Uterus (tissue), 4 donors: ENCODE measurements around the gene ST7. TPM values are rescaled to one million over a fixed set of nuclear protein-coding genes. Genes with fewer than 3 reads are reported as not detected.

ENCODE experiments used
- DNase-seq, 2 donors: peaks; one replicate each; pipeline ENCODE4 v3.0.0-alpha.2; 2019 to 2020
- H3K27ac ChIP-seq, 2 donors: fragments of 200-600 bp; sonication (generic); 1 replicate in 1 of 2; 2 replicates in 1 of 2; pipeline ENCODE4 v1.5.1; 2016 to 2018
- H3K27me3 ChIP-seq, 2 donors: fragments of 200-600 bp; sonication (generic); one replicate each; pipeline ENCODE4 v1.5.1; 2018 to 2019; ENCODE audit warnings: control low read depth in 1 of 2
- H3K36me3 ChIP-seq, 2 donors: fragments of 200-600 bp; sonication (generic); one replicate each; pipeline ENCODE4 v1.5.1; 2019; ENCODE audit warnings: control low read depth in 1 of 2
- H3K4me1 ChIP-seq, 2 donors: fragments of 200-600 bp; sonication (generic); one replicate each; pipeline ENCODE4 v1.5.1; 2018 to 2019; ENCODE audit warnings: control low read depth in 1 of 2
- H3K4me3 ChIP-seq, 2 donors: fragments of 200-600 bp; sonication (generic); 1 replicate in 1 of 2; 2 replicates in 1 of 2; pipeline ENCODE4 v1.5.1; 2018 to 2019; ENCODE audit warnings: mild to moderate bottlenecking in 1 of 2
- H3K9me3 ChIP-seq, 2 donors: fragments of 200-600 bp; sonication (generic); one replicate each; pipeline ENCODE4 v1.5.1; 2019; ENCODE audit warnings: control low read depth in 1 of 2
- POLR2A ChIP-seq, 2 donors: fragments of 450-650 bp; IDR thresholded peaks; one replicate each; pipeline ENCODE4 v1.6.1; 2016; ENCODE audit warnings: antibody characterized with exemption in 2 of 2, mild to moderate bottlenecking in 1 of 2, moderate library complexity in 1 of 2
- intact Hi-C: fragments of 100-400 bp; cut with DNase I; formaldehyde crosslinking; loops from one replicate; pipeline ENCODE4 v1.15.1; 2023; ENCODE audit warnings: low total_unique reads
- total RNA-seq, 4 donors: library from RNA; depleted of rRNA in 3 of 4; stranded (reverse); fragments of >200 nt in 3 of 4; gene quantifications; one replicate each; pipeline versions ENCODE4 v1.1.0 to v1.2.4, GENCODE V29; 2014 to 2023
- TF ChIP-seq, protein P1 (sequence below), 4 experiments: fragments of 200-600 bp in 2 of 4; fragments of 450-650 bp in 2 of 4; sonication (generic) in 2 of 4; IDR thresholded peaks; one replicate each; pipeline ENCODE4 v1.5.1; 2016 to 2019; ENCODE audit warnings: antibody characterized with exemption in 4 of 4, mild to moderate bottlenecking in 2 of 4, moderate library complexity in 1 of 4
- donor health status: DM: yes; HTN: yes; CAD: no.

Gene ST7
- total RNA-seq, 4 donors from 2014 or later, result 27.4 to 41.0 (median 31.4) TPM

DNA sequence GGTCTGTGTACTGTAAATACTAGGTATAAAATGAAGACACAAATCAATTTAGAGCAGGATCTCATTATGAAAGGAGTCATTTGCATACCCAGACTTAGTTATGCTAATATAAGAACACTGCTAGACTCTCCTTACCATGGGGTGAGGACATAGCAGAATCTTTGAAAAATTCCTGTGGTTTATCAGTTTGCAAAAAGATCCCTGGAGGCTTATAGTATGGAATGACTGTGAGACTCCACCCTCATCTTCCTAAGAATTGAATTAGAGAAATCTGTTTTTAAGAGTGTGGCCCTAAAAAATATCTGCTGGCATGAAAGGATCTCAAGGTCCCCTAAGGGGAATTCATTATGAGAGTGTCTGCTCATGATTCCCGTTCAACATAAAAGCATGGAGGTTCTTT, 306.3 kb downstream of the ST7 start:
- no peaks in the 10 kb centered on the region for H3K27me3 ChIP-seq
- H3K36me3 ChIP-seq, result no peaks in the 10 kb centered on the region
- H3K4me1 ChIP-seq, result no peaks in the 10 kb centered on the region
- TF ChIP-seq, protein P1, sequence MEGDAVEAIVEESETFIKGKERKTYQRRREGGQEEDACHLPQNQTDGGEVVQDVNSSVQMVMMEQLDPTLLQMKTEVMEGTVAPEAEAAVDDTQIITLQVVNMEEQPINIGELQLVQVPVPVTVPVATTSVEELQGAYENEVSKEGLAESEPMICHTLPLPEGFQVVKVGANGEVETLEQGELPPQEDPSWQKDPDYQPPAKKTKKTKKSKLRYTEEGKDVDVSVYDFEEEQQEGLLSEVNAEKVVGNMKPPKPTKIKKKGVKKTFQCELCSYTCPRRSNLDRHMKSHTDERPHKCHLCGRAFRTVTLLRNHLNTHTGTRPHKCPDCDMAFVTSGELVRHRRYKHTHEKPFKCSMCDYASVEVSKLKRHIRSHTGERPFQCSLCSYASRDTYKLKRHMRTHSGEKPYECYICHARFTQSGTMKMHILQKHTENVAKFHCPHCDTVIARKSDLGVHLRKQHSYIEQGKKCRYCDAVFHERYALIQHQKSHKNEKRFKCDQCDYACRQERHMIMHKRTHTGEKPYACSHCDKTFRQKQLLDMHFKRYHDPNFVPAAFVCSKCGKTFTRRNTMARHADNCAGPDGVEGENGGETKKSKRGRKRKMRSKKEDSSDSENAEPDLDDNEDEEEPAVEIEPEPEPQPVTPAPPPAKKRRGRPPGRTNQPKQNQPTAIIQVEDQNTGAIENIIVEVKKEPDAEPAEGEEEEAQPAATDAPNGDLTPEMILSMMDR (IDR thresholded peaks at IDR 0.05), result no peak
- no peak for TF ChIP-seq POLR2A (IDR thresholded peaks at IDR 0.05)
- DNase-seq, result no peak
- H3K9me3 ChIP-seq, result no peaks in the 10 kb centered on the region
- no peak overlapping the region for H3K4me3 ChIP-seq
- intact Hi-C loops, result no loop called here
- H3K27ac ChIP-seq, result no peak overlapping the region

DNA sequence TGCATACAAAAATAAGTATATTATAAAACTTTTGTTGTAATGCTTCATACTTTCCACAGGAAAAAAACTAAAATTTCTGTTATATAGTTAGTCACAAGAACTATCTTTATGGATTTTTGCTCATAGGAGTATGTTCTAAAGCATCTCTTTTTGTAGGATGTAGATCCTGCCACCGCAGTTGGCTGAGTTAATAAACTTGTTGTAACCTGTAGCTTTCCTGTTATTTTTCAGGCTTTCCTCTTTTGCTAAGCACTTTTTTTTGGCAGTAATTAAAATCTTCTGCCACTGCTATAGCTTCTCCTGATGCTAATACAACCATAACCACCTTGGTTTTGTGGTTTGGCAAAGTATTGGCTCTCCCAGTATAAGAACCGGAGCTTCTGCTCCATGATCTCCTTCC, 309.2 kb downstream of the ST7 start:
- no peaks in the 10 kb centered on the region for H3K9me3 ChIP-seq
- no peak overlapping the region for H3K4me3 ChIP-seq
- DNase-seq, result no peak
- H3K36me3 ChIP-seq, result no peaks in the 10 kb centered on the region
- H3K27me3 ChIP-seq, result no peaks in the 10 kb centered on the region
- no peak overlapping the region for H3K27ac ChIP-seq
- intact Hi-C loops, result no loop called here
- no peaks in the 10 kb centered on the region for H3K4me1 ChIP-seq
- TF ChIP-seq, protein P1 (IDR thresholded peaks at IDR 0.05), result no peak
- TF ChIP-seq POLR2A (IDR thresholded peaks at IDR 0.05), result no peak

DNA sequence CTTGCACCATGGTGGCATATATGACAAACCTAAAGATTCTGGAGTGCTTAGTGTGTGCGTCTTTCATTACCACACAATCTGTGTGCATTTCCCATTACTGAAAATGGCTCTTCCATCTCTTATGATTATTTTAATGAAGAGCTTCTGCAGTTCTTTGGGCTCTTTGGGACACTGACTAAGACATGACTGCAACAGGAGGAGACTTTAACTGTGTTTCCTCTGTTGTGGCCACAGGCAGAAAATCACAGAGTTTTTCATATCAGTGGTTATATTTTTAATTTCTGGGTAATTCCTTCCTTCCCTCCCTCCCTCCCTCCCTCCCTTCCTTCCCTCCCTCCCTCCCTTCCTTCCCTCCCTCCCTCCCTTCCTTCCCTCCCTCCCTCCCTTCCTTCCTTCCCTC, 311.4 kb downstream of the ST7 start:
- no peaks in the 10 kb centered on the region for H3K36me3 ChIP-seq
- no peaks in the 10 kb centered on the region for H3K27me3 ChIP-seq
- no peak overlapping the region for H3K4me3 ChIP-seq
- H3K27ac ChIP-seq, result no peak overlapping the region
- no peaks in the 10 kb centered on the region for H3K9me3 ChIP-seq
- TF ChIP-seq, protein P1 (IDR thresholded peaks at IDR 0.05), result no peak
- TF ChIP-seq POLR2A (IDR thresholded peaks at IDR 0.05), result no peak
- intact Hi-C loops, result no loop called here
- H3K4me1 ChIP-seq, result no peaks in the 10 kb centered on the region
- DNase-seq, result no peak

DNA sequence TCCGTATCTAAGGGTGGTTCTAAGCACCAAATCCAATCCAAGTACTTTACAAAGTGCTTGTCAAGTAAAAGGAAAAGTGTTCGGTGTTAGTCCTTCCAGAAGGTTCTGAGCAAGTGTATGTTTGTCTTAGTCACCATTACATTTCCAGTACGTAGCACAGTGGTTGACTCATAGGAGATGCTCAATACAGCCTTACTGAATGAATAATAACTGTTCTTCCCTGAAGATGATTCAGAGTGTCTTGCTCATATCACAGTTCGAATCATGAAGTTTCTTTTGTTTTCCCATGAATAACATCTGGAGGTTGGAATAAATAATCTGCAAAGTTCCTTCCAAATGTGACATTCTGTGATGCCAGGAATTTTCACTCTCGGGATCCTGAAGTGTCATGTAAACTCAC, 316.1 kb downstream of the ST7 start:
- DNase-seq, result no peak
- H3K4me3 ChIP-seq, result no peak overlapping the region
- no peaks in the 10 kb centered on the region for H3K27me3 ChIP-seq
- no peaks in the 10 kb centered on the region for H3K9me3 ChIP-seq
- H3K4me1 ChIP-seq, result no peaks in the 10 kb centered on the region
- no peak for TF ChIP-seq POLR2A (IDR thresholded peaks at IDR 0.05)
- TF ChIP-seq, protein P1 (IDR thresholded peaks at IDR 0.05), result no peak
- H3K36me3 ChIP-seq, result no peaks in the 10 kb centered on the region
- intact Hi-C loops, result no loop called here
- H3K27ac ChIP-seq, result peak overlapping the region; percentile 6 to 43

DNA sequence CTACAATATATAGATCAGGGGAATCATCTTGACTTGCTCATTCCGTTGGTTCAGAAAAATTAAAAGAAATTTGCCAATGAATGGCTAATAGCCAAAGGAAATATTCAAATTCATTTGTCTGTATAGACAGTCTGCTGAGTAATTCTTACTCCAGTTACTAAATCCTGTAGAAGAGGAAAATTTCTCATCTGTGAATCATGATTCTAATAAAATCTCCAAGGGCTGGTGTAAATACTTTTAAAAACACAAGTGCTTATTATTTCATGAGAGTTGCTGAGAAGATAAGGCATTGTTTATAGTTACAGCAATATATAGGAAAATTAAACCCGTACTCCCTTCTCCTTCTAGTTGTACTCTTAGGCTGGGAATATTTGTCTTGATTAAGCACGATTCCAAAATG, 316.6 kb downstream of the ST7 start:
- H3K27ac ChIP-seq, result peak overlapping the region; percentile 38 to 43
- no peaks in the 10 kb centered on the region for H3K27me3 ChIP-seq
- intact Hi-C loops, result no loop called here
- no peak for TF ChIP-seq POLR2A (IDR thresholded peaks at IDR 0.05)
- TF ChIP-seq, protein P1 (IDR thresholded peaks at IDR 0.05), result no peak
- DNase-seq, result no peak
- no peak overlapping the region for H3K4me3 ChIP-seq
- H3K4me1 ChIP-seq, result no peaks in the 10 kb centered on the region
- H3K36me3 ChIP-seq, result no peaks in the 10 kb centered on the region
- no peaks in the 10 kb centered on the region for H3K9me3 ChIP-seq
